Measurements from ENCODE around the gene CEP41. TPM values are rescaled to one million over a fixed set of nuclear protein-coding genes. Genes with fewer than 3 reads are reported as not detected.

CEP41 gene
- total and polyA plus RNA-seq, 7 donors = 1.2 to 11.9 (median 7.2) TPM

DNA sequence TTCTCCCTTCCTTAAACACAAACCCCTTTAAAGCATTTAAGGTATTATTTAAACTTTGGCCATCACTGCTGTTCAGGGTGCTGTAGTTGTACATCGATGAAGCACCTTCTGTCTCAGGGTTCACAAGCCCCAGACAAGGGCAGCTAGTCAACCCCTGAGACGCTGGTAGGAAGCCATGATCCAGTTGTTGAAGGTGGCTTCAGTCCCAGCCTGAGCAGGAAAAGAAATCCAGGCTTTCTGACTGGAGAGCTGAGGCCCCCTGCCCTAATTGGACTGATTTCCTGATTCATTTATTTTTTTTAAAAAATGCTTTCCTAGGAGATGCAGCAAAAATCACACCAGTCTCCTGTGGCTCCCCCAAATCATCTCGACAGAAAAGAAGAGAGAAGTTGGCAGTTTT, 44.7 kb downstream of the CEP41 start:
- peak overlapping the region in 3 of 4 donors; percentile 45 to 69 (median 60) for H3K27ac ChIP-seq
- H3K36me3 ChIP-seq = no peaks in the 10 kb centered on the region
- peak overlapping the region in 1 of 4 donors; percentile 11 for H3K4me3 ChIP-seq
- DNase-seq = no peak
- intact Hi-C loops (cut with DNase I) = no loop called here
- no peak for TF ChIP-seq POLR2A (IDR thresholded peaks at IDR 0.05)
- no peak for TF ChIP-seq EP300 (IDR thresholded peaks at IDR 0.05)
- peaks cover 0 to 56% (median 33%) of the 10 kb centered on the region in 4 donors for H3K4me1 ChIP-seq
- 74 to 79% methylated on average over 3 of the region's 3 CpGs for whole genome bisulfite sequencing, 2 donors
- H3K9me3 ChIP-seq = no peaks in the 10 kb centered on the region
- no peaks in the 10 kb centered on the region for H3K27me3 ChIP-seq

DNA sequence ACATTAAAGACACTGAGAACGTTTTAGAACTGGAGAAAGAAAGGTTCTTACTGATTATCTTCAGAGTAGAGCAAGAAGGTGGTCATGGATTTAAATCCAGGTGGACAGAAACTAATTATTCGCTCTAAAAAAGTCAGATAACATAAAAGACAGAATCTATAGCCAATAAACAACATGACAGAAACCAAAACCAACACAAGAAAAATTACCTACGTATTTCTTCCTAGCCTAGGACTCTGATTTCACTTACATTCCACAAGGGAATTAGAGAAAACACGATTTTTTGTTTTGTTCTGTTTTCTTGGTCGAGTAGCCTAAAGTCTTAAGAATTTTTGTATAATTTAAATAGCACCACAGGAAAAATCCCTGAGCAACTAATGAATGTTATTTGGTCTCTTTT, 45.4 kb downstream of the CEP41 start:
- DNase-seq = no peak
- Histone ChIP-seq H3K27ac (peak overlapping the region in 3 of 4 donors; percentile 45 to 69 (median 60)), H3K4me1 (peaks cover 0 to 54% (median 33%) of the 10 kb centered on the region in 4 donors), H3K36me3 (no peaks in the 10 kb centered on the region), H3K27me3 (no peaks in the 10 kb centered on the region), H3K4me3 (no peak overlapping the region), H3K9me3 (no peaks in the 10 kb centered on the region)
- WGBS, 2 donors = 80 to 89% methylated on average over 5 of the region's 5 CpGs
- TF ChIP-seq EP300 (IDR thresholded peaks at IDR 0.05) = no peak
- TF ChIP-seq POLR2A (IDR thresholded peaks at IDR 0.05) = no peak
- TF ChIP-seq, protein P1, sequence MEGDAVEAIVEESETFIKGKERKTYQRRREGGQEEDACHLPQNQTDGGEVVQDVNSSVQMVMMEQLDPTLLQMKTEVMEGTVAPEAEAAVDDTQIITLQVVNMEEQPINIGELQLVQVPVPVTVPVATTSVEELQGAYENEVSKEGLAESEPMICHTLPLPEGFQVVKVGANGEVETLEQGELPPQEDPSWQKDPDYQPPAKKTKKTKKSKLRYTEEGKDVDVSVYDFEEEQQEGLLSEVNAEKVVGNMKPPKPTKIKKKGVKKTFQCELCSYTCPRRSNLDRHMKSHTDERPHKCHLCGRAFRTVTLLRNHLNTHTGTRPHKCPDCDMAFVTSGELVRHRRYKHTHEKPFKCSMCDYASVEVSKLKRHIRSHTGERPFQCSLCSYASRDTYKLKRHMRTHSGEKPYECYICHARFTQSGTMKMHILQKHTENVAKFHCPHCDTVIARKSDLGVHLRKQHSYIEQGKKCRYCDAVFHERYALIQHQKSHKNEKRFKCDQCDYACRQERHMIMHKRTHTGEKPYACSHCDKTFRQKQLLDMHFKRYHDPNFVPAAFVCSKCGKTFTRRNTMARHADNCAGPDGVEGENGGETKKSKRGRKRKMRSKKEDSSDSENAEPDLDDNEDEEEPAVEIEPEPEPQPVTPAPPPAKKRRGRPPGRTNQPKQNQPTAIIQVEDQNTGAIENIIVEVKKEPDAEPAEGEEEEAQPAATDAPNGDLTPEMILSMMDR (IDR thresholded peaks at IDR 0.05) = no peak
- no peak for TF ChIP-seq POLR2AphosphoS5 (IDR thresholded peaks at IDR 0.05)
- intact Hi-C loops (cut with DNase I) = no loop called here

DNA sequence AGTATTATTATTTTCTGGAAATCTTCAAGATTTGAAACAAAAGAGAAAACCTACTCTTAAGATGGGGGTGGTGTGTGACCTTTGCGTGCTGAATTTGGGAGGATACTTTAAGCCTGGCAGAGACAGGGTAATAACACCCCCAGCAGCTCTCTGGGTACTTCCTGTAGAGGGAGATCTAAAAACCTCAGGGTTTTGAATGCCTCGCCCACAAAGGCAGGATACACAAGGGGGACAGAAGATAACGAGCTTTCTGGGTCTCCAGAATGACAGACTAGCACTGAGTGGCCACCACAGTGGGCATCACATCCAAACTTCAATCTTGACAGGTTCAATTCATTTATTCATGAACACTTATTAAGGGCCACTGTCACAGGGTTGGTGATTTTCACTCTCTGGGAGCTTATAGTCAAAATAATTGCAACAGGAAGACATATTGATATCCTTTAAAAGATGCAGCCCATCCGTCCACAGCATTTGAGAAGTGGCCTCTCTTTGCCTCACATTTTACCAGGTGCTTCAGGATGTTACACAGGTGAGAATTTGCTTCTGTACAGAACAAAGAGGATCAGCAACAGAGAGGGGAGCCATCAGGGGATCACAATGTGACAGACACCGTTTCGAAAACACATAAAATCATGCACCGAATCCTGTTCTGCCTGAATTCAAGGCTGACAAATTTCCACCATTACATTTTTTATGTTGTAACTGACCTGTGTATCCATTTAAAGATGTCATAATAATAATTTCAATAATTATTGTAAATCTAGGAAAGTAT, 46.2 kb downstream of the CEP41 start:
- Histone ChIP-seq H3K4me3 (no peak overlapping the region), H3K36me3 (no peaks in the 10 kb centered on the region), H3K27me3 (no peaks in the 10 kb centered on the region), H3K9me3 (no peaks in the 10 kb centered on the region), H3K27ac (peak overlapping the region in 2 of 4 donors; percentile 69 to 74), H3K4me1 (peaks cover 0 to 47% (median 33%) of the 10 kb centered on the region in 4 donors)
- intact Hi-C loops (cut with DNase I) = no loop called here
- DNase-seq = no peak
- TF ChIP-seq POLR2A (IDR thresholded peaks at IDR 0.05) (no peak), POLR2AphosphoS5 (IDR thresholded peaks at IDR 0.05) (no peak), EP300 (IDR thresholded peaks at IDR 0.05) (no peak)
- TF ChIP-seq, protein P1 (IDR thresholded peaks at IDR 0.05) = no peak
- WGBS, 2 donors = 69 to 88% methylated on average over 7 of the region's 7 CpGs

GRCh38 chr7:130393841-130394411, 46.9 kb downstream of the CEP41 start:
- intact Hi-C loops (cut with DNase I) = no loop called here
- Histone ChIP-seq H3K4me3 (no peak overlapping the region), H3K27me3 (no peaks in the 10 kb centered on the region), H3K4me1 (peaks cover 0 to 47% (median 33%) of the 10 kb centered on the region in 4 donors), H3K27ac (peak overlapping the region in 3 of 4 donors; percentile 36 to 74 (median 69)), H3K36me3 (no peaks in the 10 kb centered on the region), H3K9me3 (no peaks in the 10 kb centered on the region)
- no peak for DNase-seq
- no peak for TF ChIP-seq POLR2AphosphoS5 (IDR thresholded peaks at IDR 0.05)
- no peak for TF ChIP-seq EP300 (IDR thresholded peaks at IDR 0.05)
- TF ChIP-seq POLR2A (IDR thresholded peaks at IDR 0.05) = no peak
- TF ChIP-seq, protein P1 (IDR thresholded peaks at IDR 0.05) = no peak
- 67 to 91% methylated on average over 10 of the region's 10 CpGs for WGBS, 2 donors

DNA sequence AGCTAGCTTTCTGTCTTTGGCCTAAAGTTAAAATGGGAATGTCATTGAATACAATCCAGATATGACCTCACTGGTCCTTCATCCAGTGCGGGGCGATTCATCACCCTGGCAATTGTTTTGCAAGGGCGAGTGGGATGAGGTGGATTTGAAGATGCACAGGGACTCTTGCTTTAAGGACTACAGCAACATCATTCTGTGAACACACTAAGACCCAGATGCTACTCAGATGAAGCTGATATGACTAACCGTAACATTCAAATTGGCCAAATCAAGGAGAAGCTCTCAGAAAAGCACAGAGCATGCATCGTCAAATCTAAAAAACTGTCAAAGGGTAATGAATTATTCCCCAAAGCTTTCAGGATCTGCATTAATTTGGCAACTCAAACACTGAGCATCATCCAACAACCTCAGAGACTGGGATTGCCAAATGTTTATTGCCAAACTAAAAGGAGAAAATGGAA, 47.7 kb downstream of the CEP41 start:
- TF ChIP-seq EP300 (IDR thresholded peaks at IDR 0.05) (no peak), POLR2AphosphoS5 (IDR thresholded peaks at IDR 0.05) (peak in 1 of 4 donors; percentile 30)
- Histone ChIP-seq H3K27ac (peak overlapping the region in 3 of 4 donors; percentile 36 to 74 (median 69)), H3K36me3 (no peaks in the 10 kb centered on the region), H3K27me3 (no peaks in the 10 kb centered on the region), H3K4me1 (peaks cover 0 to 44% (median 33%) of the 10 kb centered on the region in 4 donors), H3K4me3 (no peak overlapping the region), H3K9me3 (no peaks in the 10 kb centered on the region)
- WGBS, 2 donors = 81 to 88% methylated on average over 5 of the region's 5 CpGs
- no peak for DNase-seq
- intact Hi-C loops (cut with DNase I) = no loop called here

All from sigmoid colon (tissue), 7 donors.